ENCODE results near the gene CLDN14.
A peak's percentile ranks its signal among the peaks of the same experiment; 100 is the strongest.

CLDN14 gene

GRCh38 chr21:36419241-36419640, 60.7 kb downstream of the CLDN14 start:
- no peak for DNase-seq
- H3K27me3 Mint-ChIP-seq, result no peaks in the 10 kb centered on the region
- H3K4me1 Mint-ChIP-seq, result peaks cover 4% of the 10 kb centered on the region
- no peak for ATAC-seq
- H3K9me3 Mint-ChIP-seq, result no peaks in the 10 kb centered on the region
- no peak overlapping the region for H3K4me3 Mint-ChIP-seq
- peak overlapping the region in 1 of 2 donors; percentile 33 for H3K27ac Mint-ChIP-seq

GRCh38 chr21:36415375-36415774, 64.5 kb downstream of the CLDN14 start:
- DNase-seq (no peak), ATAC-seq (no peak)
- H3K27me3 Mint-ChIP-seq, result no peaks in the 10 kb centered on the region
- H3K4me1 Mint-ChIP-seq, result no peaks in the 10 kb centered on the region
- no peak overlapping the region for H3K4me3 Mint-ChIP-seq
- H3K27ac Mint-ChIP-seq, result no peak overlapping the region
- no peaks in the 10 kb centered on the region for H3K9me3 Mint-ChIP-seq

GRCh38 chr21:36412916-36413315, 67.0 kb downstream of the CLDN14 start:
- no peak overlapping the region for H3K27ac Mint-ChIP-seq
- no peak overlapping the region for H3K4me3 Mint-ChIP-seq
- ATAC-seq, result no peak
- DNase-seq, result no peak
- H3K27me3 Mint-ChIP-seq, result no peaks in the 10 kb centered on the region
- no peaks in the 10 kb centered on the region for H3K9me3 Mint-ChIP-seq
- H3K4me1 Mint-ChIP-seq, result no peaks in the 10 kb centered on the region

GRCh38 chr21:36411301-36411700, 68.6 kb downstream of the CLDN14 start:
- H3K4me3 Mint-ChIP-seq, result no peak overlapping the region
- ATAC-seq (no peak), DNase-seq (no peak)
- no peak overlapping the region for H3K27ac Mint-ChIP-seq
- no peaks in the 10 kb centered on the region for H3K27me3 Mint-ChIP-seq
- no peaks in the 10 kb centered on the region for H3K4me1 Mint-ChIP-seq
- no peaks in the 10 kb centered on the region for H3K9me3 Mint-ChIP-seq
